Stimulated activated CD8-positive, alpha-beta memory T cell treated with anti-CD3 and anti-CD28 coated beads, Interleukin-4, amount 100 ng/mL, for 4 hours (primary cell): ENCODE results near the gene DHCR24.
"Not testable (repeated sequence)": the region's sequence is repeated elsewhere in the genome, so short reads cannot be mapped to it uniquely, and the experiment has no call there.

Source experiments
- DNase-seq, 2 donors: peaks; one replicate each; pipeline ENCODE4 v3.0.0-alpha.2; 2020; ENCODE audit warnings: low read depth in 2 of 2, low spot score in 1 of 2

The DHCR24 gene

DNA sequence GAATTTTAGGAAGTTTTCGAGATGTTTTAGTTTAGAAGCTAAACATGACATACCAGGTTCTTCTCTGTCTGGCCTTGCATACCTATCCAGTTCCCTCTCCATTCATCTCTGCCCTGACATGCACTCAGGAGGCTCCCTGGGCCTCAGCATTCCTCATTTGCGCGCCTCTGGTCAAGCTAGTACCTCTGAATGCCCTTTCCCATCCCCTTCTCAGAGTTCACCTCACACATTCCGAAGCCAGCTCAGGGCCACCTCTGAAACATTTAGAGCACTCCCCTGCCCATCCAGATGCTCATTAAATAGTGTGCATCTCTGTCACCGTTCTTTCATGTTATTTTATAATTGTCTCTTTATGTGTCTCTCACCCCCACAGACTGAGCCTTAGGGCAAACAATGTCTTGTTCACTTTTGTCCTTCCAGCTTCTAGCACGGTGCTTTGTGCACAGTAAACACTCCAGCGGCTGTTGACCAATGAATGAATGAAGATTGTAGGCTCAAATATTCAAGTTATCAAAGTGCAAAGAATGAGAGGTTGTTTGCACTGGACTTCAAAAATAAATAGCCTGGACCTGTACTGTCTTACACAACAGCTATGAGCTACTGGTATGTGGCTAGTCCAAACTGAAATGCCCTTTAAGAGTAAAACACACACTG, 1.2 kb upstream of the DHCR24 start:
- no peak for DNase-seq

DNA sequence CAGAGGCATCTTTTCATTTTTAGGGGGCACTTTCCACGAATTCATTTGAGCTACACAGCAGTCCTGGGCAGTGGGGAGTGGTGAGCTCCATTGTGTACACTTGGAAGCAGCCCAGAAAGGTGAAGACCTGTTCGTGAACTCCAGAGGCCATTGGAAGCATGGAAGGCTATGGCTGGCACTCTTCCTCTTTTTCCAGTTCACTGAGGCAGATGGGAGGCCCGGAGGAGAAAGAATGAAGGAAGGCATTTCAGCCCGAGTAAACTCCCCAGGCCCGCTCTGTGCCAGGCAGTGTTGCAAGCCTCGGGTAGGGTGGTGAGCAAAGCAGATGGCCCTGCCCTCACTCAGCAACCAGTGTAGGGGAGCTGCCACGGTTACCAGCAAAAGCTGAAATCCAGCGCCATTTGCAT, 673 bp upstream of the DHCR24 start:
- no peak for DNase-seq

DNA sequence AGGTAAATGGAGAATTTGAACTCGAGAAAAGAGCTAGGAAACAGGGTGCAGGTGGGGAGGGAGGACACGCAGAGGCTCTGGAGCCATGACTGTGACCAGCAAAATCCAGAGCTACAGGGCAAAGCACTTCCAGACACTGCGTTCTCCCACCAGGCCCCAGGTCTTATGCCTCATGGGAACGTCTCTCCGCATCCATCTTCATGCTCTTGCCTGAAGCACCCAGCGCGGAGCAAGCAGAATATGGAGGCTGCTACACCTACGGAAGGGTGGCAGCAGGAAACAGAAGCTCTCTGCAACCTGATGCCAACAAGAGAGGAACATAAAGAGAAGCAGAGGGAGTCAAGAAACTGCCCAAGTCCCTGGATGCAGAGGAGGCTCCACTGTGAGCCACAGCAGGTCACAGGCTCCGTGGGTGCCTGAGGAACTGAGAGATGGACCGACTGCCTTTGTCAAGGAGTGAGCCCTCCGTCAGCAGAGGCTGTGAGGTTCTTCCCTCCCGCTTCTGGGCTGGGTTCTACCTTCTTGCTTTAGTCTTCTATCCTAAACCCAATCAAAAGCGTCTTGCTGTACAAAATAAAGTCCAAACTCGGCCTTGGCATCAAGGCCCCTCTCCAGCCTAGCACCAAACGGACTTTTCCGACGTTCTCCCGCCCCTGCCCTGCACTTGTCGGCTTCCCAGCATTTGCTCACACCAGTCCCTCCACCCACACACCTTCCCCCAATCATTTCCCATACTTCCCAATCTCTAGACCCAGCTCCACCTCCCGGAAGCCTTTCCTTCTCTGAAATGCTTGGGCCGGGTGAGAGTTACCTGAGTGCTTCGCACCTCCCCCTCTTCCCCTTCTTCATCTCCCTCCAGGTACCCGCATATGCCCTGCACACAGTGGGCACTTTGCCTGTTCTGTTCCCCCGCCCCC, 930 bp downstream of the DHCR24 start:
- DNase-seq = no peak

DNA sequence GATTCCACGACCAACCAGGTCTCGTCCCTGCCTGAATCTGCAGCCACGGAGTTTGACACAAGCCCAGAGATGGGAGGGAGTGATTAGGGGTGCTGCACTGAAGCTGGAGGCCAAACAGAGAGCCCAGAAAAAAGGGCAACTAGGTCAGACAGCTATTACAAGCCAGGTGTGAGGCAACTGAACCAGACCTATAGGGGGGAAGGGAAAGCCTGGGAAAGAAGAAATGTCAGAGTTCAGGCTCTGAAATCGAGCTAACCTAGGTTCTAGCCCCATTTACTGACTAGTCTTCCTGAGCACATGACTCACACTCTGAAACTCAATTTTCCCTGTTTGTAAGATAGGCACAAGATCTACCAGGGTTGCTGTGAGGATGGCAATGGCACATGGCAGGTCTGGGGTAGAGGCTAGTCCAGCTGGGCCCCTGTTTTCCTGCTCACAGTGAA, 1.7 kb downstream of the DHCR24 start:
- no peak for DNase-seq

DNA sequence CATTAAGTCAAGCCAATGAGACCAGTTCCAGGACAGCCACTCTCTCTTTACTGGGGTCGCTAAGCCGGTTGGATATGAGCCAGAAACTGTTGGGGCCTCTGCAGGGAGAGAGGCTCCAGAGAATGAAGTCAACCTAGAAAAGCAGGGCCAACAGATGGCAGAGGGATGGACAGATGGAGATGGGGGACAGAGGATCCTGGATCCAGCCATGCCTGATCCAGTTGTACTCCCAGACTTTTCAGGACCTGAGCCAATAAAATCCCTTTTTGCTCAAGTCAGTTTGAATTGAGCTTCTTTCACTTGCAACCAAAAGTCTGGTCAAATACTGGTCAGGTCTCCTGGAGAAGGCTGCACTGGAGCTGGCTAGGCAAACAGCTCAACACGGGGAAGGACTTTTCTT, 2.2 kb downstream of the DHCR24 start:
- DNase-seq = no peak

DNA sequence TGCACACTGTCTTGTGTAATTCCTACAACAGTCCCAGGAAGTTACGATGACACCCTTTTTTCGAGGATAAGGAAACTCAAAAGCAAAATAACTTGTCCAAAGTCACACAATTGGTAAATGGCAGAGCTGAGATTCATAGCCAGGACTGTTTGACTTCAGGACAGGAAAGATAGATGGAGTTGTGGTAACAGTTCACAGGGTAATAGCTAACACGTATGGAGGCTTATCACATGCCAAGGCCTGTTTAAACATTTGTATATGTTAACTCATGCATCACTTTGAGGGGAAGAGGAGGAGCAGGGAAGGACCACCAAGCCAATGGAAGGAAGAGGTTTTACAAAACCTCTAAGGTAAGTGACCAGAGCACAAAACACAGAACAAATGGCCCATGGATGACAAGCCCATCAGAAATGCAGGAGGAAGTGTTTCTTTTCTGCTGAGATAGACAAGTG, 2.8 kb downstream of the DHCR24 start:
- DNase-seq = no peak

DNA sequence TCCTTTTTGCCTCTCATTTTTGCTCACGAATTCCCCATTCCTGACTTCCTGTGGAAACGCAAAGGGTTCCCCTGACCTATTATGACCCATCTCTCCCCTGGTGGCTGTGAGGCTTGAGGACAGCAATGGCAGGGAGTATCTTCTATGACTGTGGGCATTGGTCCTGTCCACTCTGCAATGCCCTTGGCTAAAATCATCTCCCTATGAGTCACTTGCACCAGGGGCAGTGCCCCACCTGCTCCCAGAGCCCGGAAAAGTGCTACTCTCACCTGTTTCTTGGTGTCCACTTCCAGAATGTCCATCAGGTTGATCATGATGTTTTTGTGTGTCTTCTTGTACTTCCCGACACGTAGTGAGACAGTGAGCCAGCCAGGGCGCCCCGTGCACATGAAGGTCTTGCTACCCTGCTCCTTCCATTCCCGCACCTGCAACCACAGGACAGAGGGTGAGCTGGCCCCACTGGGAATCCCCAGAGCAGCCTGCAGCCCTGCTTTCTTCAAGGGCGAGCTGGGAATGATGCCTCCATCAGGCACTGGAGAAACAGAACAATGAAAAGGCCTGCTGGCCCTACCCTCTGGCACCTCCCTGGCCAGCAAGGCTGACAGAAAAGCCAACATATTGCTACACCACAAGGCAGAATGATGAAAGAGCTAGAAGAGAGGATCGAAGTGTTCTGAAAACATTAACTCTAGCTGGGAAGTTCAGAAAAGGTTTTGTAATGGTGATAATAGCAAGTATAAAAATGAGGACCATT, 3.5 kb downstream of the DHCR24 start:
- DNase-seq = no peak

DNA sequence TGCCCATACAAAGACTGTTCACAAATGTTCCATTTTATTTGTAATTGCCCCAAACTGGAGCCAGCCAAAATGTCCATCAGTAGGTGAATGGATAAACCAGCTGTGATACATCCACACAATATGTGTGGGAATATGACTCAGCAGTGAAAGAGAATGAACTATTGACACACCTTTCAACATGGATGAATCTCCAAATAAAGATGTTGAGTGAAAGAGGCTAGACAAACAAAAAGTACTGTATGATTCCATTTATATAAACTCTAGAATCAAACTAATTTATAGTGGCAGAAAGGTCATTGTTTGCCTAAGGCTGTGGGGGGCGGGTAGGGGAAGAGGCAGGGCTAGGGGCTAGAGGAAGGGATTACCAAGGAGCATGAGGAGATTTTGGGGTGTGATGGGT, 4.5 kb downstream of the DHCR24 start:
- DNase-seq = no peak

DNA sequence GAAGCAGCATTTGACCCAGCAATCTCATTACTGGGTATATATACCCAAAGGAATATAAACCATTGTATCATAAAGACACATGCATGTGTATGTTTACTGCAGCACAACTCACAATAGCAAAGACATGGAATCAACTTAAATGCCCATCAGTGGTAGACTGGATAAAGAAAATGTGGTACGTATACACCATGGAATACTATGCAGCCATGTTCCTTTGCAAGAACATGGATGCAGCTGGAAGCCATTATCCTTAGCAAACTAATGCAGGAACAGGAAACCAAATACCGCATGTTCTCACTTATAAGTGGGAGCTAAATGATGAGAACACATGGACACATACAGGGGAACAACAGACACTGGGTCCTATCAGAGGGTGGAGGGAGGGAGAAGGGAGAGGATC, 5.4 kb downstream of the DHCR24 start:
- DNase-seq = not testable (repeated sequence)

DNA sequence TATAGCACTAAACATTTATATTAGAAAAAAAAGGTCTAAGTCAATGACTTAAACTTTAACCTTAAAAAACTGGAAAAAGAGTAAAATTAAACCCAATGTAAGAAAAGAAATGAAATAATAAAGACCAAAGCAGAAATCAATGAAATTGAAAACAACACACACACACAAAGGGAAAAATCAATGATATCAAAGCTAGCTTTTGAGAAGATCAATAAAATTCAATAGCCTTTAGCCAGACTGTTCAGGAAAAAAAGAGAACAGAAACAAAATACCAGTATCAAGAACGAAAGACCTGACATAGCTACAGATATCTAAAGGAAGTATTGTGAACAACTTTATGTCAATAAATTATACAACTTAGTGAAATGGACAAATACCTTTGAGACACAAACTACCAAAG, 7.1 kb downstream of the DHCR24 start:
- DNase-seq = no peak

DNA sequence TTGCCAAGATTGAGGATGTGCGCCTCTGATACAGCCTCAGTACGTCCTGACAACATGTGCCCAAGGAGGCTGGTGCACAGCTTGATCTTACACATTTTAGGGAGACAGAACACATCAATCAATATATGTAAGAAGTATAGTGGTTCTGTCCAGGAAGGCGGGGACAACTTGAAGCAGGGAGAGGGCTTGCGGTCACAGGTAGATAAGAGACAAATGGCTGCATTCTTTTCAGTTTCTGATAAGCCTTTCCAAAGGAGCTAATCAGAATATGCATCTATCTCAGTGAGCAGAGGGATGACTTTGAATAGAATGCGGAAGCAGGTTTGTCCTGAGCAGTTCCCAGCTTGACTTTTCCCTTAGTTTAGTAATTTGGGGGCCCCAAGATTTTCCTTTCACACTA, 10.2 kb downstream of the DHCR24 start:
- no peak for DNase-seq

DNA sequence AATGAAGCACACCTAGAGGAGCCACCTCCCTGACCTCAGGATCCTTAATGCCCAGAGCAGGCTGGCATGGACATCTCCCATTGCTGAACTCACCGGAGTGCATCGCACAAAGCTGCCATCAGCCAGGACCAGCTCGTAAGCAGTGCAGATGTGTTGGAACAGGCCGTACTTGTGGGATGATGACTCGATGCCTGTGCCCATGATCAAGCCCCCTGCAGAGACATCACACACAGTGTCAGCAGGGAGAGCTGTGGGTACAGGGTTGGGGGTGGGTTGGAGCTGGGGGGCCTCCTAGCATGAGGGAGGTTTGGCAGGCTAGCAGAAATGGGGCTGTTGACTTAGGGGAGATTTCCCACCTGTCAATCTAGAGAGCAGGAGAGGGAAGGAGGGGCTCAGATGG, 12.0 kb downstream of the DHCR24 start:
- no peak for DNase-seq

DNA sequence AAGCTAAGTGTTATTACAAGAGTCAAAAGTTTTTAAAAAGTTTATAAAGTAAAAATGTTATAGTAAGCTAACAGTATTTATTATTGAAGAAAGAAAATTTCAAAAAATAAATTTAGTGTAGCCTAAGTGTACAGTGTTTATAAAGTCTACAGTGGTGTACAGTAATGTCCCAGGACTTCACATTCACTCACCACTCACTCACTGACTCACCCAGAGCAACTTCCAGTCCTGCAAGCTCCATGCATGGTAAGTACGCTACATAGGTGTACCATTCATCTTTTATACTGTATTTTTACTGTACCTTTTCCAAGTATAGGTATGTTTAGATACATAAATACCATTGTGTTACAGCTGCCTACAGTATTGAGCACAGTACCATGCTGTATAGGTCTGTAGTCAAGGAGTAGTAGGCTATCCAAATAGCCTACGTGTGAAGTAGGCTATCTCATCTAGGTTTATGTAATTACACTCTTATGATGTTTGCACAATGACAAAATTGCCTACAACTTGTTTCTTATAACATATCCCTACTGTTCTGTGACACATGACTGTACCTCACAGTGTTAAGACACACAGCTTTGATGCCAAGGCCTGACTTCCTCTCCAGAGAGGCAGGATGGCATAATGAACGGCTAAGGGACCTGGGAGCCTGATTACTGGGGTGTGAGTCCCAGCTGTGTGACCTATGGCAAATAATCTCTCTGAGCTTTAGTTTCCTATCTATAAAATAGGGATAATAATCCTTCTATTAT, 12.7 kb downstream of the DHCR24 start:
- no peak for DNase-seq

DNA sequence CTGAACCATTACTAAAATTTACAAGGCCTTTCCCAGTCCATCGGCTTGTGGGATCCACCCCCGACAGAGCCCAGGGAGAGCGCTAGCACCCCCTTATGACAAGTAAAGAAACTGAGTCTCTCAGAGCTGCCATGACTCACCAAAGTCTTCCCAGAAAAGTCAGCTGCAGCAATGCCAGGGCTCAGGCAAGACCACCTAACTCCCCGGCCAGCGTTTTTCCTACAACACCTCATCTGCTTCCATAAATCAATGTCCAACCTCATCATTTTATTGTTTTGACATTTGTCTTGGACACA, 15.0 kb downstream of the DHCR24 start:
- no peak for DNase-seq

DNA sequence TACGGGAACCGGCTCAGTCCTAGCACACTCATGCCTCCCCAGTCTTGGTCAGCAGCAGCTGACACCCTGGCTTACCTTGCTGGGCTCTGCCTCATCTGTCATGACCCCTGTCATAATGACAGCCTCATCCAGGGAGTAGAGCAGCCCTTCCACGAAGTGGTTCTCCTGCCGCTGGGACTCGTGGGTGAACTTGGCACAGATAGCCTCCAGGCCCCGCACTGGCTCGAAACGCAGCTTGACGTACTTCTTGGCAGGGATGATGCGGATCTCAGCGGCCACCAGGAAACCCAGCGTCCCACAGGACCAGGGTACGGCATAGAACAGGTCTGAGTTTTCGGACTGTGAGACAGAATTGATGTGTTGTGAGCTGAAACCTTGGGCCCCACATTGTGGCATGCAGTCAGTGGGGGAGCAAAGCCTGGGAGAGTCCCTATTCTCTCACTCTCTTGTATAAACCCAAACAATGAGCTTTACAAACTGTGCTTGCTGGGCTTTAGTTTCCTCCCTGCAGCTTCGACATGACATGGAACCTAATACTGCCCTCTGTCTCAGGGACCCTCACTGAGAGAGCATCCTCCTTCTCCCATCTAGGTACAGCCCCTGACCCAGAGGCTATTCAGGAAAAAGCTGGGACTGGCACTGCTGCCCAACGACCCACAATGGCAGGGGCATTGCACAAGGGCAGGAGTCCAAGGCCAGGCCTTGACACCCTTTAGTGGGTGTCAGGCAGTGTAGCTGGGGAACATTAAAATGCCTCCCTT, 15.5 kb downstream of the DHCR24 start:
- DNase-seq = no peak

DNA sequence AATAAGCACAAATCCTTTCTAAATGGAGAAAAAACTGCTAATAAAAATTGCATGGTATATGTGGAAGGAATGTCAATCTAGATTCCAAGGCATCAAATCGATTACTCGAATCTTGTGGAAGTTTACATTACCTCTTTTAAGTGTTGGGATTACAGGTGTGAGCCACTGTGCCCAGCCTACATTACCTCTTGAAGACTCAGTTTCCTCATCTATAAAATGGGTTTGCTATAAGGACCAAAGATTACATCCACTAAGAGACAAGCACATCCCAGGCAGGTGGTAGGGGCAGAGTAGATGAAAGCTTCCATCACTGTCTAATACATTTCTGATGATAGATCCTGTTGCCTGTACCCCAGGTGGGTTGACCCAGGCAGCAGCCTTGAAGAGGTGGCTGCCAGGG, 16.1 kb downstream of the DHCR24 start:
- DNase-seq = no peak

DNA sequence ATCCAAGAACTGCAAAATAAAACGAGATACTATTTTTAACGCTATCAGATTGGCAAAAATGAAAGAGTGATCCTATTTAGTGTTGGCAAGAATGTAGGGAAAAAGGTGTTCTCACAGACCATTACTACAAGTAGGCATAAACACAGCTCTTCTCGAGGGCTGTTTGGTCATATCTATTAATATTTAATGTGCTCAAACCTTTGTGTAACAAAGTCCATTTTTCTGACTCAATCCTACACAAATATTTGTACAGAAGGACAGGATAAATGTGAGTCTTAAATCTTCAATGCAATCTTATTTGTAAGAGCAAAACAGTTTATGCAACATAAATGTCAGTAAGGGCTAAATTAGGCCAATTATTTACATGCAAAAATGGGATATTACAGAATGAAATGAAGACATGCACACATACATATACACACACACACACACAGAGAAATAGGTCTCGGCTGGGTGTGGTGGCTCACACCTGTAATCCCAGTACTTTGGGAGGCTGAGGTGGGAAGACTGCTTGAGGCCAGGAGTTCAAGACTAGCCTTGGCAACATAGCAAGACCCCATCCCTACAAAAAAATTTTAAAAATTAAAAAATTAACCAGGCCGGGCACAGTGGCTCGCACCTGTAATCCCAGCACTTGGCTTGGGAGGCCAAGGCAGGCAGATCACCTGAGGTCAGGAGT, 17.7 kb downstream of the DHCR24 start:
- DNase-seq = no peak

DNA sequence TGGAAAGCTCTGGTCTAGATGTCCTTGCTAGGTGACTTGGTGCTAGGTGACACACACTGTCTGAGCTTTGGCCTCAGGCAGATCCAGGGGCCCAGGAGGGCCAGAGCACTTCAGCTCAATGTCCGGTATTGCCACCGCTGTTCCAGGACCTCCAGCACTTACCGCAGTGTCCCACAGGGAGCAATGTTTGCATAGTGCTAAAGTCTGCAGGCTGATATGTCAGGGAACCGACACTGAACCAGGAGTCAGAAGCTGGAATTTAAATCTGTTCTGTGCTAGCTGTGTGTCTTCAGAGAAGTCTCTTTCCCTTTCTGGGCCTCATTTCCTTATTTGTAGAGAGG, 19.3 kb downstream of the DHCR24 start:
- no peak for DNase-seq

DNA sequence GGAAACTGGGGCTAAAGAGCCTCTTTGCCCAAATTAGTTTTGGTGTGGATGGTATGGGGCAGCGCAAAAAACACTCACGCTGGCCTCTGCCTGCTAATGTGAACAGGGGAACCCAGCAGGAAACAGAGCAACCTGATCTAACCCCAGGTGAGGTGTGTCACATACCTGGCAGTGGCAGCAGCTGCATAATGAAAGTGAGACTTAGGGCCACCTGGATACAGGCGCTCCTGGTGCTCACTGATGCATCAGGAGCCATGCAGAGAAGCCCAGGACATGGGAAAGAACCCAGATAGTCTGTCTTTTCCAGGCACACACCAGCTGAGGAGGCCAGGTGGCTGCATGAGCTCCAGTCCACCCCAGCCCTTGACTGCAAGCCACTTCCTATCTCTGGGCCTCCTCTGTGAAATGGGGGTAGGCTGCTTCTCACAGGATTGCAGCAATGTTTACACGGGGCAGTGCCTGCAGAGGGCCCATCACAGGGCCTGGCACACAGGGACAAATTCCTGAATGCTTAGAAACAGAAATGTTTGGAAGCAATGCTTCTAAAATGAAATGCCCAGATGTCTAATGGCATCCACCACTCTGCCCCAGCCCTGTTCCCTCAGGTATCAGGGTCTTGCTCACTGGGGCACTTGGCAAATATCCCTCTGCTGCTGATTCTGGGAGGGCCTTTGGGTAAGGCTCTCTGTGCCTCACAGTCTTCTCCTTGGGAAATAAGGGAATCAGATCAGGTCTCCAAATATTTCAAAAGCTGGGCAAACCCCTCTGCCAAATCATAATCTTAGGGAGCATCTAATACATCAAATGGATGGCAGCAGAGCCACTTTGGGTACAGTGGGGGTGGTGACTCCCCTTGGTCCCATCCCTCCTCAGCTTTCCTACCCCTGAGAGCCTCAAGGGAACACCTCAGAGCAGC, 19.9 kb downstream of the DHCR24 start:
- DNase-seq = no peak
